Effector memory CD8-positive, alpha-beta T cell (primary cell): ENCODE results near the gene ADD3.

Experiments used
- ATAC-seq: fragments of 150-1000 bp; cut with Tn5 transposase; replicated peaks from 2 replicates; pipeline ENCODE4 v1.10.0; 2021; ENCODE audit warnings: mild to moderate bottlenecking, moderate library complexity
- DNase-seq, 3 experiments: peaks; one replicate each; pipeline ENCODE4 v3.0.0; 2021
- H3K27ac Mint-ChIP-seq, 2 donors: one replicate each; pipeline ENCODE4 v1.8.0; 2022; ENCODE audit warnings: mild to moderate bottlenecking in 2 of 2, mixed read lengths in 2 of 2, moderate library complexity in 2 of 2
- H3K27me3 Mint-ChIP-seq, 2 donors: one replicate each; pipeline ENCODE4 v1.8.0; 2022; ENCODE audit warnings: mixed read lengths in 2 of 2
- H3K36me3 Mint-ChIP-seq: one replicate; pipeline ENCODE4 v1.8.0; 2022; ENCODE audit warnings: mild to moderate bottlenecking, moderate library complexity, mixed read lengths; ENCODE audit not compliant: insufficient read depth
- H3K4me1 Mint-ChIP-seq, 2 donors: one replicate each; pipeline ENCODE4 v1.8.0; 2022; ENCODE audit warnings: low read depth in 2 of 2, mixed read lengths in 2 of 2
- H3K4me3 Mint-ChIP-seq, 2 donors: one replicate each; pipeline ENCODE4 v1.8.0; 2022; ENCODE audit warnings: mild to moderate bottlenecking in 2 of 2, mixed read lengths in 2 of 2, moderate library complexity in 2 of 2
- H3K9me3 Mint-ChIP-seq, 2 donors: one replicate each; pipeline ENCODE4 v1.8.0; 2022; ENCODE audit warnings: mixed read lengths in 2 of 2
- total RNA-seq, 9 experiments: gene quantifications; one replicate each; lab custom pipeline; 2026; lab: John Stamatoyannopoulos, UW

The ADD3 gene
- 44.4 to 393 (median 298) reads per million in 9 experiments for total RNA-seq

DNA sequence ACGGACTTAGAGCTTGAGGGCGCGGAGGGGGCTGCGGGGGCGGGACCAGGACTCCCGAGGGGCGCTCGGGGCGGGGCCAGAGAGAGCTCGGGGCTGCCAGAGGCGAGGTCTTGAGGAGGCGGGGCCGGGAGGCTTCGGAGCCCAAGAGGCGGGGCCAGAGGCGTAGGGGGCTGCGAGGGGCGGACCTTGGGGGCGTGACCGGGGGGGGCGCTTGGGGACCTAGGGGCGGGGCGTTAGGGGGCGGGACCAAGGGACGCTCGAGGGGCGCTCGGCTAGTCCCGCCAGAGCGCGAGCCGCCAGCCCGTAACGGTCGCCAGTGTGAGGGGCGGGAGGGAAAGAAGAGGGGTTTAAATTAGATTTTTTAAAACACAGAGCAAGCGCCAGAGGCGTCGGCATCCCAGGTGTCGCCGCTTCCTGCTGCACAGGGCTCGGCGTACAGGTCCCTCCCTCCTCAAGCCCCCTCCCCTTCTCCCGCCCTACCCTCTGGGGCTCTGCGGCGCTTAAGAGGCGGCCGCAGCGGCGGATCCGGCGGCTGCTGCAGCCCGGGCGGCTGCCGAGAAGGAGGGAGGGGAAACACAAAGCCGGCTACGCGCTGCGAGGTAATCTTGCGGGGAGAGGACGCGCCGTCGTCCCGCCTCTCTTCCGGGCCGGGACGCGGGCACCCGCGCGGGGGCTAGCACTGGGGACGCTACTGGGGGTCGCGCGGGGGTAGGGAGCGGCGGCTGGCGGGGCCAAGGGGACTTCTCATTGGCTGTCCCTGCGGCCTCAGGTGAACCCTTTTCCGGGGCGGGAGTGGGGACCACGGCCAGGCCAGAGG is at the start of gene ADD3:
TSS of gene ADD3 (plus strand) at position 284 of the 817 bp plus-strand sequence. CDS start 92,670 bp downstream, outside the sequence.
- no peak within 1 kb of the TSS for H3K4me3 Mint-ChIP-seq
- H3K4me1 Mint-ChIP-seq: peaks cover 24 to 38% of the 10 kb centered on the region in 2 donors
- ATAC-seq (peak; percentile 67), DNase-seq (peak; percentile 89 to 91 (median 90))
- peak within 1 kb of the TSS in 1 of 2 donors; percentile 91 for H3K27ac Mint-ChIP-seq
- peaks cover 16% of the 10 kb centered on the region for H3K36me3 Mint-ChIP-seq
- H3K9me3 Mint-ChIP-seq: no peaks in the 10 kb centered on the region
- H3K27me3 Mint-ChIP-seq: no peaks in the 10 kb centered on the region

GRCh38 chr10:109958059-109958458 is 49.7 kb upstream of the ADD3 start:
- DNase-seq (no peak), ATAC-seq (no peak)
- Mint-ChIP-seq H3K27me3 (no peaks in the 10 kb centered on the region), H3K27ac (no peak overlapping the region), H3K9me3 (no peaks in the 10 kb centered on the region), H3K36me3 (no peaks in the 10 kb centered on the region), H3K4me3 (no peak overlapping the region), H3K4me1 (peaks cover 4% of the 10 kb centered on the region in 2 donors)

DNA sequence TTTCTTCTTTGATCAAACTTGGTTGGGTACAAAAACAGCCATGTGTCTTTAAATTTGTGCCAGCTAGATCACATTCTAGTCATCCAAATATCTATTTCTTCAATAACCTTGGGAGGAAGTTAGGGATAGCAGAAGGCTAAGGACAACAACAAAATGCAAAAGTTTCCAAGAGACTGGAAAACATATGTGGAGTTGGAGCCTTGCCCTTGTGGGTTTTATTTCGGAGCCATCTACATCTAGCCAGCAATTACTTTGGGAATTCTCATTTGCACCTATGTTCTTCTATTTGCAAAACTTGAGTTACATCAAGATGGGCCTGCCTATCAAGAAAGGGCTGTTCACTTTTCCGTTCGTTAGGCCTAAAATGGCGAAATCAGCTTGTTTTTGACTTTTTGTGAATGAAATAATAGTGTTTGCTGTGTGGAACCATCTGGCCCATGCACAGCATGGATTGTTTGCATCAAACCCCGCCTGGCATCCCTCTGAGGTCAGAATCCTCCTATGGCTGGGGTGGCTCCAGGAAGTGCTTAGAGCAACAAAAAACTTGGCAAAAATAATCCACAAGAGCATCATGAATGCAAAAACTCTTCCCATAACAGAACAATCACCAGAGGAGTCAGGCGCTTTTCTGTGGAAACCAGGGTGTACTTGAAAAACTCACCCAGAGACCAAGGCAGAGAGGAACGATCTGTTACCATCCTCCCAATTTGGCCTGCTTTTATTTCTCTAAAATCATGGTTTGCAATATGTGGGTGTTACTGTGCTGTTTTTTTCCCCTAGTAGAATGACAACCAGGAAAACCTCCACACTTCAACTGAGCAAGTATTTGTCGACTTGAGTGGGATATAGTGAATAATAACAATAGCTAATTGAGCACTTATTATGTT is 48.3 kb upstream of the ADD3 start:
- no peak overlapping the region for H3K4me3 Mint-ChIP-seq
- peaks cover 4% of the 10 kb centered on the region in 2 donors for H3K4me1 Mint-ChIP-seq
- H3K9me3 Mint-ChIP-seq: no peaks in the 10 kb centered on the region
- DNase-seq: no peak
- no peaks in the 10 kb centered on the region for H3K27me3 Mint-ChIP-seq
- ATAC-seq: no peak
- no peak overlapping the region for H3K27ac Mint-ChIP-seq
- no peaks in the 10 kb centered on the region for H3K36me3 Mint-ChIP-seq

GRCh38 chr10:109960682-109961081 is 47.1 kb upstream of the ADD3 start:
- H3K36me3 Mint-ChIP-seq: no peaks in the 10 kb centered on the region

GRCh38 chr10:109961174-109962001 is 46.4 kb upstream of the ADD3 start:
- H3K4me3 Mint-ChIP-seq: no peak overlapping the region
- H3K27ac Mint-ChIP-seq: no peak overlapping the region
- no peak for DNase-seq
- H3K4me1 Mint-ChIP-seq: peaks cover 2 to 4% of the 10 kb centered on the region in 2 donors
- no peaks in the 10 kb centered on the region for H3K36me3 Mint-ChIP-seq
- ATAC-seq: no peak
- H3K9me3 Mint-ChIP-seq: no peaks in the 10 kb centered on the region
- no peaks in the 10 kb centered on the region for H3K27me3 Mint-ChIP-seq

More at GRCh38 chr10:109960682-109961081, 47.1 kb upstream of the ADD3 start:
- DNase-seq: no peak
- Mint-ChIP-seq H3K4me3 (no peak overlapping the region), H3K4me1 (peaks cover 4% of the 10 kb centered on the region in 2 donors), H3K27me3 (no peaks in the 10 kb centered on the region), H3K27ac (no peak overlapping the region), H3K9me3 (no peaks in the 10 kb centered on the region)
- no peak for ATAC-seq

DNA sequence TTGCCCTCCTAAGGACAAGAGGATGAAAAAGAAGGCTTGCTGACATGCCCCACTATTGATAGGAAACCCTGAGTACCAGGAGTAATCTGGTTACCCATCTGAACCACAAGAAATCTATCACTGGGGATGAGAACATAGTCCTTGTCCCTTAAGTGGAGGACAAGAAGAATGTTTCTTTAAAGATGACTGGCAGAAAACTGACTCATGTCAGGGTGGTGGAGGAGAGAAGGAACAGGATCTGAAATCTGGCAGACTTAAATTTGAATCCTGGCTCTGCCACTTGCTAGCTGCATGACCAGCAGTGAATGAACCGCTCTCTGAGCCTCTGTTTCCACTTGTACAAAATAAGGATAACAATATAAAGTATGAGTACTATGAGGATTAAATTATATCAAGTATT is 45.5 kb upstream of the ADD3 start:
- H3K27ac Mint-ChIP-seq: no peak overlapping the region
- no peaks in the 10 kb centered on the region for H3K27me3 Mint-ChIP-seq
- H3K9me3 Mint-ChIP-seq: no peaks in the 10 kb centered on the region
- DNase-seq (no peak), ATAC-seq (no peak)
- no peak overlapping the region for H3K4me3 Mint-ChIP-seq
- no peaks in the 10 kb centered on the region for H3K36me3 Mint-ChIP-seq
- H3K4me1 Mint-ChIP-seq: no peaks in the 10 kb centered on the region

GRCh38 chr10:109963439-109963838 is 44.3 kb upstream of the ADD3 start:
- ATAC-seq: no peak
- no peak for DNase-seq
- Mint-ChIP-seq H3K9me3 (no peaks in the 10 kb centered on the region), H3K4me3 (no peak overlapping the region), H3K27ac (no peak overlapping the region), H3K36me3 (no peaks in the 10 kb centered on the region), H3K4me1 (no peaks in the 10 kb centered on the region), H3K27me3 (no peaks in the 10 kb centered on the region)

DNA sequence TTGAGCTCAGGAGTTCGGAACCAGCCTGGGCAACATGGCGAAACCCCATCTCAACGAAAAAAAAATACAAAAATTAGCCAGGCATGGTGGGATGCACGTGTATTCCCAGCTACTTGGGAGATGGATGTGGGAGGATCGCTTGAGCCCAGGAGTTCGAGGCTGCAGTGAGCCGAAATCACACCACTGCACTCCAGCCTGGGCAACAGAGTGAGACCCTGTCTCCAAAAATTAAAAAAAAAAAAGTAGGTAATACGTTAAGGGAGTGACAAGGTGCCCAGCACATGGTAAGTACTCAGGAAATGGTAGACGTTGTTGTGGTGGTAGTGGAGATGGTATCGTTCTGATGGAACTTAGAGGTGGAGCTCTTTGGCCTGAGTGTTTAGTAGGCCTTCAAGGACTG is 43.5 kb upstream of the ADD3 start:
- no peak for DNase-seq
- Mint-ChIP-seq H3K4me1 (no peaks in the 10 kb centered on the region), H3K9me3 (no peaks in the 10 kb centered on the region), H3K27me3 (peaks cover 0 to 8% of the 10 kb centered on the region in 2 donors), H3K4me3 (no peak overlapping the region), H3K36me3 (no peaks in the 10 kb centered on the region), H3K27ac (no peak overlapping the region)
- no peak for ATAC-seq

- Mint-ChIP-seq H3K4me1 (no peaks in the 10 kb centered on the region), H3K27ac (no peak overlapping the region)
- no peak for DNase-seq
Observed at GRCh38 chr10:109966961-109967738, 40.6 kb upstream of the ADD3 start.

GRCh38 chr10:109967739-109968088 is 40.1 kb upstream of the ADD3 start:
- Mint-ChIP-seq H3K9me3 (no peaks in the 10 kb centered on the region), H3K36me3 (no peaks in the 10 kb centered on the region), H3K27me3 (peaks cover 0 to 17% of the 10 kb centered on the region in 2 donors), H3K4me1 (no peaks in the 10 kb centered on the region), H3K27ac (no peak overlapping the region), H3K4me3 (no peak overlapping the region)
- DNase-seq: no peak
- no peak for ATAC-seq

More at GRCh38 chr10:109966961-109967738, 40.6 kb upstream of the ADD3 start:
- Mint-ChIP-seq H3K27me3 (peaks cover 0 to 15% of the 10 kb centered on the region in 2 donors), H3K36me3 (no peaks in the 10 kb centered on the region), H3K4me3 (no peak overlapping the region), H3K9me3 (no peaks in the 10 kb centered on the region)
- ATAC-seq: no peak

DNA sequence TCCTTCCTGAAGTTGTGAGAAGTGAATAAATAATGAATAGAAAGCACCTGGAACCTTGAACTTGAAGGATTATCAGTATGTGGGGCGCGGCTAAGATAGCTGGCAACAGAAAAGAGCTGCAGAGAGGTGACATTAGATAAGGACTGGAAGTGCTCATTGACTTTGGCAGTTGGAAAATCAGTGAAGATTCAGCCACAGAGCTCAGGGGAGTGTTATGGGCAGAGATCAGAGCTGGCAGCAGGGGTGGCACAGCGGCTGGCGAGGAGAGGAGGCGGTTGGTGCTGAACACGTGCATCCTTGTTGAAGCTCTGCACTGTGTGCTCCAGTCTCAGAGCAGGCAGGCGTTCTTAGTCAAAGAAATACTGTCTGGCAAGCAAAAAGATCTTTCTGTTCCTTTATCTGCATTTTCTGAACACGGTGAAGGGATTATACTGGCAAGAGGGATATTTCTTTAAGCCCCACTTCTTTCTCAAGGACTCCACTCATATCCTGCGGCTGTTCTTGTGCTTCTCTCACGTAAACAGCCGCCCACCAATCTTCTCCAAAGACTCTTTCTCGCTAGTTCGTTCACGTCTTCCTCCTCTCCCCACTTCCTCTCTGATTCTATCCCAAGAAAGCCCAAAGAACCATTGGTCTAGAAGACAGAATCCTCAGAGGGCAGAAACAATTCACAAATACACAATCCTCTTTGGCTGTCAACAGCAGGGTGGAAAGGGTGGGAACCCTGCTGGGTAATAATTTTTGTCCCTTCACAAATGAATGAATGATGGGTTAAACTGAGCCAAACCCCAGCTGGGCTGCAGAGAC is 38.6 kb upstream of the ADD3 start:
- no peak for DNase-seq
- no peaks in the 10 kb centered on the region for H3K4me1 Mint-ChIP-seq
- peaks cover under 1% of the 10 kb centered on the region for H3K36me3 Mint-ChIP-seq
- no peak for ATAC-seq
- peaks cover 0 to 17% of the 10 kb centered on the region in 2 donors for H3K27me3 Mint-ChIP-seq
- H3K4me3 Mint-ChIP-seq: no peak overlapping the region
- no peaks in the 10 kb centered on the region for H3K9me3 Mint-ChIP-seq
- H3K27ac Mint-ChIP-seq: no peak overlapping the region
